Activated T-helper 1 cell treated with Interleukin-2 at 50 U/mL for 16 hours (primary cell): ENCODE data around the gene MGME1.

Experiments
- DNase-seq: peaks from one replicate; pipeline ENCODE4 v3.0.0-alpha.2; 2020; ENCODE audit warnings: low read depth

MGME1 gene, protein sequence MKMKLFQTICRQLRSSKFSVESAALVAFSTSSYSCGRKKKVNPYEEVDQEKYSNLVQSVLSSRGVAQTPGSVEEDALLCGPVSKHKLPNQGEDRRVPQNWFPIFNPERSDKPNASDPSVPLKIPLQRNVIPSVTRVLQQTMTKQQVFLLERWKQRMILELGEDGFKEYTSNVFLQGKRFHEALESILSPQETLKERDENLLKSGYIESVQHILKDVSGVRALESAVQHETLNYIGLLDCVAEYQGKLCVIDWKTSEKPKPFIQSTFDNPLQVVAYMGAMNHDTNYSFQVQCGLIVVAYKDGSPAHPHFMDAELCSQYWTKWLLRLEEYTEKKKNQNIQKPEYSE

DNA sequence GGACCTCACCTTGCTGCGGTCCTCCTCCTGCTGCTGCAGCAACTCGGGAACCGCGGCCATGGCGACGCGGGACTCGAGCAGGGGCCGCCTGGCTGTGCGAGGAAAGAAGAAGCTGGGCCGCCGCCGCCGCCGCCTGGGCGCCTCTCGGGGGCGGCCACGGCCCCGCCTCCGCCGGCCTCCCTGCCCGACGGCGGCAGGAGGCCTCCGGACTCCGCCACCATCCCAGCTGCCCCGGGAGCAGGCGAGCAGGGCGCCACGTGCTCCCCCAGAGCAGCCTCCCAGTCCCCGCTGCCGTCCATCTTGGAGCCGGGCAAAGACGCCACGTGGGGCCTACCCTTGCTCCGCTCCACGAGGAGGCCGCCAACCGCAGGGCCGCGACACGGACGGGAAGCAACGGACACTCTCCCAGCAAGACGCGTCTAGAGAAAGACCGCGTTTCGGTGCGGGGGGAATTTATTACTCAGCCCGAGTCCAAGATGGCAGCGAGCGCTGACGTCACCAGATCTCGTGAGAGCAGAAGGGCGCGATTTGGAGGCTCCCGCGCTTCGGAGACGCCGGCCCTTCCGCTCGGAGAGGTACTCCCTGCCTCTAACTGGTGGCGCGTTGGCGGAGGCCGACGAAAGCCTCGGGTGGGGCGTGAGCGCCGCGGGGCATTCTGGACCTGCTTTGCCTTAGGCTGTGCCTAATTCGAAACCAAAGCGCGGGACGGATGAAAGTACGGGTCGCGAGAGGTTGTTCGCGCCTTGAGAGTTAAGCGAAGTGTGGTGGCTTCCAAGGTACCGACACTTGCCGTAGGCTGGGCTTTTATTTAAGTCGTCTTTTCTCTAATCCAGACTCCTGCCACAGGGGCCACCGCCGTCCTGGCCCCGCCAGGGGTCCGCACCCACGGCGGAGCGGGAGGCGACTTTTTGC lies at the start of gene MGME1, which contains the start of gene SNX5:
MGME1 (plus strand) TSS at position 653 of the 912 bp plus-strand sequence. CDS start 842 bp downstream, outside the sequence.
SNX5 (minus strand) TSS at position 429 of the 912 bp plus-strand sequence; CDS start at position 60, 369 bp downstream.
- peak; percentile 98 for DNase-seq

DNA sequence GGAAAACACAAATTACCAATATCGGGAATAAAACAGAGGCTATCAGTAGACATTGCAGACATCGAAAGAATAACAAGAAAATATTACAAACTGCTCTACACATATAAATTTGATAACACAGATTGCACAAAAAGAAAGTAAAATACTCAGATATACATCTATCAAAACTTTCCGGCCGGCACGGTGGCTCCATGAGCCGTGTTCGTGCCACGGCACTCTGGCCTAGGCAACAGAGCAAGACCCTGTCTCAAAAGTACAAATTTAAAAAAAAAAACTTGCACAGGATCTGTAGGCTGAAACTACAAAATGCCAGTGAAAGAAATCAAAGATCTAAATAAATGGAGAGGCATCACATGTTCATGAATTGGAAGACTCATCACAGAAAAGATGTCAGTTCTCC lies 49.7 kb upstream of the MGME1 start:
- no peak for DNase-seq

DNA sequence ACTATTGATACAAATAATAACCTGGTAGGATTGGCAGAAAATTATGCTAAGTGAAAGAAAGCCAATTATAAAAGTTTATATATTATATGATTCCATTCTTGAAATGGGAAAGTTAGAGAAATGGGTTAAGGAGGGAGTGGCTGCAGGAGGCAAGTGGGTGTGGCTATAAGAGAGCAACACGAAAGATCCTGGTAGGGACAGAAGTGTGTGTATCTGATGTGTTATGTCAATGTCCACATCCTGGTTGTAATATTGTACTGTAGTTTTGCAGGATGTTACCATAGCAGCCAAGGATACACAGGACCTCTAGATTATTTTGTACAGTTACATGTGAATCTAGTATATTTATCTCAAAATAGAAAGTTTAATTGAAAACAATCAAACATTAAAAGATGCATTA lies 47.0 kb upstream of the MGME1 start:
- no peak for DNase-seq

DNA sequence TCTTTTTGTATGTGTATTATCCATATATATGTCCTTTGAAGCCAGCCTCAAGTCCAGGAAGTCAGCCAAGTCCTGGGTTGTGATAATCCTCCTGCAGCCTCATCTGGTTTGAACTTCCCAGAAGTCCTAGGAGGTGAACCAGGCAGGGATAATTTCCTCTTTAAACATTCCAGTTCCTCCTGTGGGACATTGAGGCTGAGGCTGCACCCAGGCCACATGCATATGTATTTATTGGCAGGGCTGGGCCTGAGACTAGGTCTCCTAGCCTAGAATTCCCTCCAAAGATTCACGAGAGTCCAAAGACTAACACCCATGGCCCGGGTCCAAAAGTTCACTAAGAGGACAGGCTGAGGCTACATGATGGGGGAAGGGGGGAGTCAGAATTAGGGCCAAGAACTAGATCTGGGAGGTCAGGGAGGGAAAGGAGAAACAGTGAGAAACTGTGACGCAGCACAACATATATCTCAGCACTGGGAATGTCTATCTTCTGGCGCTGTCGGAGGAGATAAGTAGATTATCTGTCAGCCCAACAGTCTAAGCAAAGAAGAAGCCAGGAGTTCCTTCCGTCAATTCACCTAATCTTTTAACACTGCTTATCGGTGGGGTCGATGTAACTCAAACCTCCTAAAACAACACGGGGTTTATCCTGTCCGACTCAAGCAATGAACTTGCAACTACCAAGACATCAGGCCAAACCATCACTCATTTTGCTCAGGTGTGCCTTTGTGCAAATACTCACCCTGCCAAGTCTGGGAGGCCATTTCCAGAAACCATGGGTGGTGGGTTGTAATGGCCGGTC lies 43.5 kb upstream of the MGME1 start:
- no peak for DNase-seq

DNA sequence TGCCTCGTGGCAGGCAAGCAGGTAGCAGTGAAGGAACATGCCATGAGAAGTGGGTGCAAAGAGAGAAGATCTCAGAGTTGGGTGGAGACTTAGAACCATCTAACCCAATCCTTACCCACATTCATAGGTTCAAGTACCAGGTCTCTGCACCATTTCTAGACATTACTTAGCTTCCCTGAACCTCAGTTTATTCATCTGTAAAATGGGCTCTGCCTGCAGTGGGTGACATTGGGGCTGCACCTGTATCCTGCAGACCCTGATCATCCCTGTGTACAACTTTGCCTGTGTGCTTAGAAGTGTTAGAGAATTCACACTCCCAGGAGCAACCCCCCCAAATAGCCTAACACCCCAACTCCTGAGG lies 42.9 kb upstream of the MGME1 start:
- DNase-seq, result no peak

DNA sequence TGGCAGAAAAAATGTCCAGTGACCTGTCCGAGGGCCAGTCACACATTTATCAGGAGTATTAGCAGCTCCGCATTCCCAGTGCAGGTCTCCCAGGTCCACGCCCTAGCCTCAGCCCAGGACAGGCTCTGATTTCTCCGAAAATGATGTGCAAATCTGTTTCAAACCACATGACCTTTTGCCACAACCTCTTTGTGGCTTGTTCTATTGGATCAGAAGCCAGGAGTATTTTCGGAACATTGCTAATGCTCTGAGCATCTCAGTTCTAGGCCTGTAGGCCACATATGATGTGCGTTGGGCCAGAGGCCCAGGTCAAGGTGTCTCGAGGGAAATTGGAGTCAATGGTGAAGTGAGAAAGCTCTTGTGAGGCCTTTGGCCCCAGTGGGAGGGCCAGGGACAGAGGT lies 40.6 kb upstream of the MGME1 start:
- no peak for DNase-seq

DNA sequence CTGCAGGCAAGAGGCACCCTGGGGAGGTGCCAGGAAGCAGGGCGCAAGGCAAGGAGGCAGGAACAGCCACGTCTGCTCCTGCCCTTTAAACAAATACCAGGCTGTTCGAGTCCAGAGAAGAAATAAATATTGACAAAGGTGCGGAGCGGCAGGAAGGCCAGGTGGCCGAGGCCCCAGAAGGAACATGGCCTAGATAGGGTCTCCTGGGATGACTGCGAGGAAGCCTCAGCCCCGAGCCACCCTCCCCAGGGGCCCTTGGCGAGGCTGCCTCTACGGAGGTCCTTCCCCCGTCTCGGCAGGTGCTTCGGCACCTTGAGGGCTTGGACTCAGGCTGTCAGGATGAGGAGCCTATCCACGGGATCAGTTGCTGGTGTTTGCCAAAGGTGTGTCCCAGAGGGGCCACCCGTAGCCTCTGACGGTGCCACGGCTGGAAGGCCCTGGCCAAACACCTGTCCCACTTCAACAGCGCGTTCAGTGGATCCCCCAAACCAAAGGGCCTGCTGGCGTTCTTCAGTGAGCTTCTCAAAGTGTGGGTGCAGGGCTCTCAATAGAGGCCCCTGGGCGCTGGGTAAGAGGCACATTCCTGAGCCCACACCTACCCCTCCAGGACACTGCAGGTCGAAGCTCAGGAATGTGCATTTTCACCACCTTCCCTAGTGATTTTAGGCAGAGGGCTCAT lies 40.0 kb upstream of the MGME1 start:
- DNase-seq, result no peak

DNA sequence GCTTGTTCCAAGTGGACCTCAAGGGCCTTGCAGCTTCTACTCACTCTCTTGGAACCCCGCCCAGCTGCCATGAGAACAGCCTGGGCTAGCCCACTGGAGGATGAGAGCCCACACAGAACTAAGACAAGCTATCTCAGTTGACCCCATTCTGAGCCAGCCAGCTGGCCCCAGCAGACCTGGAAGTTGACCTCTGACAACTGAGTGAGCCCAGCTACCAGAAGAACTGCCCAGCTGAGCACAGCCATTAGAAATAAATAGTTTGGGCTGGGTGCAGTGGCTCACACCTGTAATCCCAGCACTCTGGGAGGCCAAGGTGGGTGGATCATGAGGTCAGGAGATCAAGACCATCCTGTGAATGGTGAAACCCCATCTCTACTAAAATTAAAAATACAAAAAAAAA lies 37.3 kb upstream of the MGME1 start:
- no peak for DNase-seq

DNA sequence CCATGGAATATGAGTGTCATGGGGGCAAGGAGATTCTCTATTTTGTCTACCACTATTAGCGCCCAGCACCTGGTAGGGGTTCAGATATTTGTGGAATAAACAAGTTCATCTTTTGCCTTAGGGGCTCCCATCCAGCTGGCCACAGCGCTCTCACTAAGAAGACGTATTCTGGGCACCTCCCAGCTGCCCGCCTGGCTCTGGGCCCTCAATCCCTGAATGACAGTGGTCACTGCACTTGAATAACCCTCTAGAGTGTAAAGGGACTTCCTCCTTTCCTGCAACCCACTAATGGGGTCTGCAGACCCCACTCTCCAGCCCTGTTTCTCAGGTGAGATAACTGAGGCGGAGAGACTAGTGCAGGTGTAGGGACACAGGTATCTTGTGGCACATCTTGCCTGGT lies 36.4 kb upstream of the MGME1 start:
- DNase-seq, result no peak

DNA sequence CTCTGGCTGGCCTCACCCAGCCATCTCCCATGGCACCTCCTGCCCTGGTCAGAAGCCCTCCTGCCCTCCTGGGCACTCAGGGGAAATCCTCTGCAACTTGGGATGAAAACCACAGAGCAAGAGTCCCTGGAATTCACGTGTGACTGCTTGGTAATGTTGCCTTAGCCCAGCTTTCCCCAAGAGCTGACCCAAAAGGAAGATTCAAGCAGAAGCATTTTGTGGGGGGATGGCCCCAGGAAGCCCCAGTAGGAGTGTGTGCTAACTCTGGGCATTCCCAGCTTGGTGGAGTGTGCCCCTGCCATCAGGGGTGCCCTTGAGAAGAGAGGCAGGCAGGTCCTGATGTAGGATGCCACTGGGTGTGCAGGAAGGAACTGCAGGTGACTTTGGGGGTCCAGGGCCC lies 35.7 kb upstream of the MGME1 start:
- no peak for DNase-seq

DNA sequence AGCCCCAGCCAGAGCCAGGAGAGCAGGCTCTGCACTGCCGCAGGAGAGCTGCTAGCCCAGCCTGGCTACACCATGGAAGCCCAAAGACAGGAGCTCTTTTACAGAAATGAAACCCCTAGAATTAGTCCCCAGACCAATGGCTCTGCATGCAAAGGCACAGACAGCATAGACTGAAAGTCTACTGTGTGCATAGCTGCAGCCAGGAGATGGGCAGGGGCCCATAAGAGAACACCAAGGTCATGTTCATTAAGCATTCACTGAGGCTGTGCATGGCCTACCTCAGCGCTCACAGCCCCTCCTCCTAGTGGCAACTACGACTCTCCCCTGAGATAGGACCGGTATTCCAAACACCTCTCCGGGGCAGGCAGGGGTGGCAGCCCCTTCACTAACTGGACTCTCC lies 35.1 kb upstream of the MGME1 start:
- DNase-seq, result no peak

DNA sequence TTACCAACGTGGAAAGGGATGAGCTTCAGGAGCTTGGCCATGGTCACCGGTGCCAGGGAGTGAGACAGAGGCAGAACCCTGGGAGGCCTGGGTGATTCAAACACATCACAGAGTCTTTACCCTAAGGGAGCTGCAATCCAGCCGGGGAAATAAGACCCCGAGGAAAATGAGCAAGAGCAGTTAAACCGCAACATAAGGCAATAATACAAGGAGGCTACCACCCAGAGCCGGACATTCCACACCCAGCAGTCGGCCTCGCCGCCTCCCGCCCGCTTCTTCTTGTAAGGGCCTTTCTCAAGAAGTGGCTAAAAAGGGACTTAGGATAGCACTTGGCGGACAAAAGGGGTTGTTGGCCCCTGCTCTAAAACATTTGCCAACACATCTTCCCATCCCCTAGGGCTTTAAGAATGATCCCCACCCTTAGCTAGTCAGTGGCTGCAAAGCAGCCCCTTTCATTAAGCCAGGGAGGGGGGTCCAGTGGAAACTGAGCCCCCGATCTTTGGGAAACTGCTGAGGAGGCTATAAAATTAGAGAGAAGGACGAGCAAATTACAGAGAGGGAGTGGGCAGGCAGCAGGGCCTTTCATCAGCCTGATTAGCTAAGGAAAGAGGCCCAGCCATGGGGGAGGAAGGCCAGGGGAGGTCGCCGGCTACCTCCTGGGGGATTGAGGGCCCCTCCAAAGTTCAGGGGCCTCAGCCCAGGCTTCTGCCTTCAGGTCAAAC lies 34.5 kb upstream of the MGME1 start:
- DNase-seq, result no peak

DNA sequence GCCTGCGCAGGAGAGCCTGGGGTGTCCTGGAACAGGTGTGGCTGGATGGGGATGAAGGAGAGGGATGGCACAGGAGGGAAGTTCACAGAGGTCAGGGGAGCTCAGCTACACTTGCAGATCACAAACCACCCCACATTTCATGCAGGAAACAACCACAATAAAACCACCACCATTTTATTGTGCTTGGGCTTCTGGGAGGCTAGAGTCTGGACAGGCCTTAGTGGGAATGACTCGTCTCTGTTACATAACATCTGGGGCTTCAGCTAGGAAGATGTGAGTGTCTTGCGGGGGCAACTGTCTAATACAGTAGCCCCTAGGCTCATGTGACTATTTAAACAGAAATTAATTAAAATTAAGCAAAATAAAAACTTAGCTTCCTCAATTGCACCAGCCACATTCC lies 33.6 kb upstream of the MGME1 start:
- DNase-seq, result no peak

DNA sequence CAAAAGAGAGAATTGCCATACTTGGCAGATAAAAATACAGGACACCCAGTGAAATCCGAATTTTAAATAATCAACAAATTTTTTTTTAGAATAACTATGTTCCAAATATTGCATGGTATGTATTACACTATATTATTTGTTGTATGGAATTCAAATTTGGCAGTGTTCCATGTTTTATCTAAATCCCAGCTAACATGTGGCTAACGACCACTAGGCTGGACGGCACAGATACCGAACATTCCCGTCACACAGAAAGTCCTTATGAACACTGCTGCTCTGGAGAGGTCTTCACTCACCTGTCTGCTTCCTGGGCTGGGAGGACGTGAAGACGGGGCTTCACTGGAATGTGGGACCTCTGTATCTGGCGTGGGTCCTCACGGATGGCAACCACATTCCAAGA lies 33.1 kb upstream of the MGME1 start:
- no peak for DNase-seq

DNA sequence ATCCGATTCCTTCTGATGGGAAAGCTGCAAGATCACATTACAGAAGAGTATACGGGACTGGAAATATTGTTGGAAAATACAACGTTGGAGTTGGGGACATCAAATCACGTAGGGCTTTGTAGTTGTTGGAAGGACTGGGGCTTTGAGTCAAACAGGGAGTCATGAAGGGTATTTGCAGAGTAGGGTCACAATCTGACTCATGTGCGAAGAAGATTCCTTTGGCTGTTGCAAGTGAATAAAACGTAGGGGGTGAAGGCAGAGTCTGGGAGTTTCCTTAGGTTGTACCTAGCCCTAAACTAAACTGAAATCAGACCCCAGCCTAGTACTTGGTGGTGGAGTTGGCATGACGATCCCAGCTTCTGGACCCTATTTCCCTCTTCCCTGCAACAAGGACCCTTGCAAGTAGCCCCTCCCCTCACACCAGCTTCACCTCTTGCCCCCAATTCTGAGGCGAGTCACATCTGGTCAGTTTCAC lies 32.5 kb upstream of the MGME1 start:
- DNase-seq, result no peak

DNA sequence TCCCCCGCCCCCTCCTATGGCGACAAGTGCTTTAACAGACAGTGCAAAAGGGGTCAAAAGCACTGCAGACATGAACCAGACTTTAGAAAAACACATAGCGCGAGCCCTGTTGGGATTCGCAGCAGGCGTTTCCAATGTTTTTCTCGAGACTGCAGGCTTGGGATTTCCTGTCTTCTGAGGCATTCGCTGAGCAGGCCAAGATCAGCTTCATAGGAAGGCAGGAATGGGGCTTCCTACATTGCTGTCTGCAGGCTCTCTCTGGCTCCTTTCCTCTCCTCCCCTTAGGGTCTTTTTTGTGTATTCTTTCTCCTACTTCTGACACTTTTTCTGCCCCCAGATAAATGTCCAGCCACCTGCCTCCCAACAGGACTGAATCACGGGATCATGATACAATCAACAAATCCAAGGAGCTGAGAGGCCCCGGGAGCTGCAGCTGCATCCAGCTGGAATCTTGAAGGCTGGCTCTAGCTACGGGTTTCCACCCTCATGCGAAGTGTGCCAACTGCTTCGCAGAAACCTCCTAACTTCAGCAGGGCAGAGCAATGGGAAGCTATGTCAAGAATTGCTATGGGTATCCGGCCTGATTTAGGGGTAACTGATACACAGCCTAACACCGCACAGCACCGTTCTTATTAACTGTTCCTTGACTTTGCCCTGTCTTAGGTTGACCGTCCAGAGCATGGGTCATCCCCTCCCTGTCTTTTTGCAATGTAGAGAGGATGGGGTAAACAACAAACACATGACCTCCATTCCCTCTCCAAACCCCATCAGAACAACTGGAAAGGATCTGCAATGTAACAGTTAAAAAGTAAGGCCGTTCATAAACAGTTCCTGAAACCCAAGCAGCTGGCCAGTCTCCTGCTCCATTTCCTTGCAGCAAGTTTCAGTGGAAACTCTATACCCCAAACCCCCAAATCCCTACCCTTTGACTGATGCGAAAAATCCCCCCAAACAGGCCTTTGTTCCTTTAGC lies 31.8 kb upstream of the MGME1 start:
- no peak for DNase-seq

DNA sequence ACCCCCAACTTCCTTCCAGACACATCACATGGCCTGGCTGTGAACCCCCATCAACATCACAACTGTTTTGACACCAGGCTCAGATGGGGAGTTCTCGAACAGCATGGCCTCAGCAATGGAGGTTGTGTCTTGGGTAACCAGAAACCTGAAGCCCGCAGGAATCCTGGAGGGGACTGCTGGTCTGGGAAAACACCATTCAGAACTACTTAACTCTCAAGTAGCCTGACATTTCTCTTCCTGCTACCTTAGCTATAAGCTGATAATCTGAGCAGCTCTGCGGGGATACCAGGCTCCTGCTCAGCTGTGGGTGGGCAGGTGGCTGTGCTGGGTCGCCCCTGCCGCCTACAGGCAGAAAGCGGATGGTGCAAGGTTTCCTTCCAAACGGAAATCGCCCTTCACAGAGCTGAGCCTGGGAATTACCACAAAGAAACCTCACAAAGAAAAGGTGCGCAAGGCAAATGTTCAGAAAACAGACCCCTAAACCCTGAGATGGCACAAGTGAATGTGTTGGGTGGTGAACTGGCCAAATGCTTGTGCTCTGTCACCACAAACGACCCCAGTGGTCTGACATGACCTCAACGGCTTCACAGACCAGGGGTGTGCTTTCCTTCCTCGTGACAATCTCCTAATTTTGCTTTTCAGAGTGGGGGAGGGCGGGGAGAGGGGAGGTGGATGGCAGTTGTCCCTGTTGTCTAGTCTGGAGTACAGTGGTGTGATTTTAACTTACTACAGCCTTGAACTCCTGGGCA lies 29.8 kb upstream of the MGME1 start:
- DNase-seq, result peak; percentile 18

DNA sequence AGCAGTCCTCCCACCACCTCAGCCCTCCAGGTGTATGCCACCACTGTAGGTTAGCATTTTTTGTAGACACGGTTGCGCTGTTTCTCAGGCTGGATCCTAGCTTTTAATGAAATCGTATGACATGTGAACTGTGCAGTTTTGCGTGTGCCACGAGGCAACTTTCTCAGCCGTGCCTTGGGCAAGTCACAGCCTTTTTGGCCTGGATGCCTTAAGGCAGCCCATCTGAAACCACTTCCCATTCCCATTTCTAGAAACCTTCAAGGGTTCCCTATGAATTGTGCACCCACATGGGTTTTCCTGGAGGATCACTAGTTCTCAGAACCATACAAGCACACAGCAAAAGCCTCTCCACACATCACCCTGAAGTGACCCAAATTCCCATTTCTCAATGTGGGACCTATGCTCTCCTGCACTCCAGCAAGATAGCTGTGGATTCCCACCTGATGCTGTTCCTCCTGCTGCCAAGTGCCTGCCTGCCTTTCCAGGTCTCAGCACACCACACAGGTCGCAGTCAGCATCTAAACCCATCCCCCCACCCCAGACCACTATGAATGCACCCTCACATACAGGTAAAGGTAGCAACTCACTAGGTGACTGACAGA lies 29.1 kb upstream of the MGME1 start:
- DNase-seq, result no peak
